ENCODE results near the gene CELF4.

The CELF4 gene

DNA sequence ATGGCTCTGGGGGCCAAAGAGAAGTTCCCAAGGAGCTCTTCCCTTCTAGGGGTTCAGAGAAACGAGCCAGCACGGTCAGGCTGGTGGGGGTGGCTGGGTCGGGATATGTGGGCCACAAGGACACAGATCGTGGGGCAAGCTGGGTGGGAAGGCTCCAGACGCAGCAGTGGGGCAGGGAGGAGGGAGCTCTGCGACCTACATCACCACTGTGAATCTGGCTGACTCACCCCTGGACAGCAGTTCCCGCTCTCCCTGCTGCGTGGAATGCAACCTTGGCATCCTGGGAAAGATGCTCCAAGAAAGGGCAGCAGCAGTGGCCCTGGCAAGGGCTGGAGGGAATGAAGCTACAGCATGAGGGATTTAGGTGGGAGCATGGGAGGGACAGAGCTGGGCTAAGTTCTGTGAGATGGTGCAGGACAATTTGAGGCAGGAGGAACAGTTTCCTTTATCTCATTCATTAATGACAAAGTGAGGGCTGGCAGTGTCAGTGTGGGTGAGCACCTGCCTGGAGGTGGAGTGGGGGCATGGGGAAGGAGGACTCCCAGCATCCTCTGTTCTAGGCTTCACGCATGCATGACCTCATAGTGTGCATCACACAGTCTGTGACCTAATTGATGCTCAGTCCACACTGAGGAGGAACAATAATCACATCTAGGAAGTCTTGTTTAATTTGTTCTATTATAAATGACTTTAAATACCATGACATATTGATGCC lies 25.0 kb downstream of the CELF4 start:
- H3K27me3 ChIP-seq (ENCODE audit: insufficient read depth, low read length, poor library complexity), result peaks cover 27% of the 10 kb centered on the region
- DNase-seq, result no peak
- H2AFZ ChIP-seq (ENCODE audit: low read depth, low read length), result no peak overlapping the region
- no peak overlapping the region for H3K9ac ChIP-seq (ENCODE audit: low read depth, low read length)
- TF ChIP-seq, protein P1, sequence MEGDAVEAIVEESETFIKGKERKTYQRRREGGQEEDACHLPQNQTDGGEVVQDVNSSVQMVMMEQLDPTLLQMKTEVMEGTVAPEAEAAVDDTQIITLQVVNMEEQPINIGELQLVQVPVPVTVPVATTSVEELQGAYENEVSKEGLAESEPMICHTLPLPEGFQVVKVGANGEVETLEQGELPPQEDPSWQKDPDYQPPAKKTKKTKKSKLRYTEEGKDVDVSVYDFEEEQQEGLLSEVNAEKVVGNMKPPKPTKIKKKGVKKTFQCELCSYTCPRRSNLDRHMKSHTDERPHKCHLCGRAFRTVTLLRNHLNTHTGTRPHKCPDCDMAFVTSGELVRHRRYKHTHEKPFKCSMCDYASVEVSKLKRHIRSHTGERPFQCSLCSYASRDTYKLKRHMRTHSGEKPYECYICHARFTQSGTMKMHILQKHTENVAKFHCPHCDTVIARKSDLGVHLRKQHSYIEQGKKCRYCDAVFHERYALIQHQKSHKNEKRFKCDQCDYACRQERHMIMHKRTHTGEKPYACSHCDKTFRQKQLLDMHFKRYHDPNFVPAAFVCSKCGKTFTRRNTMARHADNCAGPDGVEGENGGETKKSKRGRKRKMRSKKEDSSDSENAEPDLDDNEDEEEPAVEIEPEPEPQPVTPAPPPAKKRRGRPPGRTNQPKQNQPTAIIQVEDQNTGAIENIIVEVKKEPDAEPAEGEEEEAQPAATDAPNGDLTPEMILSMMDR (IDR thresholded peaks at IDR 0.05; ENCODE audit: borderline replicate concordance, extremely low read depth, low read length, poor library complexity, severe bottlenecking), result no peak
- no peak for TF ChIP-seq EZH2 (IDR thresholded peaks at IDR 0.05; ENCODE audit: borderline replicate concordance, low read depth, low read length, severe bottlenecking)
- H4K20me1 ChIP-seq (ENCODE audit: insufficient read depth, low read length), result no peaks in the 10 kb centered on the region
- no peaks in the 10 kb centered on the region for H3K79me2 ChIP-seq (ENCODE audit: insufficient read depth, low read length)
- H3K36me3 ChIP-seq (ENCODE audit: insufficient read depth, low read length), result no peaks in the 10 kb centered on the region
- H3K27ac ChIP-seq (ENCODE audit: low read length), result no peak overlapping the region
- H3K9me3 ChIP-seq (ENCODE audit: insufficient read depth, low read length, severe bottlenecking), result no peaks in the 10 kb centered on the region
- ATAC-seq (ENCODE audit: insufficient read depth, low read depth), result no peak
- H3K4me1 ChIP-seq (ENCODE audit: insufficient read depth, low read length), result no peaks in the 10 kb centered on the region
- no peak overlapping the region for H3K4me2 ChIP-seq (ENCODE audit: insufficient read depth, low read length)
- no peak overlapping the region for H3K4me3 ChIP-seq (ENCODE audit: low read depth in 1 of 2, low read length in 2 of 2)

DNA sequence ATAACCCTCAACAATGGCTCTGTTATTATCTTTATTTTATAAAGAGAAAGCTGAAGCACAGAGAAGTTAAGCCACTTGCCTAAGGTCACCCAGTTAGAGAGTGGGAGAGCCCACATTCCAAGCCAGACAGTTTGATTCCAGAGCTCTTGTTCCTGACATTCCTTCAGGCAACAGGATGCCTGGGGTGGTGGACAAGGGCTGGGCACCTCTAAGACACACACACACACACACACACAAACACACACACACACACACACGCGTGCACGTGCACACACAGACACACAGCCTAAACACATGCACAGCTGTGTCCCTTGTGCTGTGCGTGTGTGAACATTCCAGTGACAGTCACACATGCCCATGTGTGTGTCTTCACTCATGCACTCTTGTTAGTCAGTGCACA lies 26.4 kb downstream of the CELF4 start:
- no peak overlapping the region for H3K4me2 ChIP-seq (ENCODE audit: insufficient read depth, low read length)
- ATAC-seq (ENCODE audit: insufficient read depth, low read depth) (no peak), DNase-seq (no peak)
- TF ChIP-seq, protein P1 (IDR thresholded peaks at IDR 0.05; ENCODE audit: borderline replicate concordance, extremely low read depth, low read length, poor library complexity, severe bottlenecking), result no peak
- TF ChIP-seq EZH2 (IDR thresholded peaks at IDR 0.05; ENCODE audit: borderline replicate concordance, low read depth, low read length, severe bottlenecking), result no peak
- no peaks in the 10 kb centered on the region for H3K9me3 ChIP-seq (ENCODE audit: insufficient read depth, low read length, severe bottlenecking)
- H3K4me1 ChIP-seq (ENCODE audit: insufficient read depth, low read length), result no peaks in the 10 kb centered on the region
- H3K27ac ChIP-seq (ENCODE audit: low read length), result no peak overlapping the region
- H2AFZ ChIP-seq (ENCODE audit: low read depth, low read length), result no peak overlapping the region
- H3K27me3 ChIP-seq (ENCODE audit: insufficient read depth, low read length, poor library complexity), result peaks cover 24% of the 10 kb centered on the region
- H3K9ac ChIP-seq (ENCODE audit: low read depth, low read length), result no peak overlapping the region
- H3K36me3 ChIP-seq (ENCODE audit: insufficient read depth, low read length), result no peaks in the 10 kb centered on the region
- no peaks in the 10 kb centered on the region for H4K20me1 ChIP-seq (ENCODE audit: insufficient read depth, low read length)
- H3K4me3 ChIP-seq (ENCODE audit: low read depth in 1 of 2, low read length in 2 of 2), result no peak overlapping the region
- H3K79me2 ChIP-seq (ENCODE audit: insufficient read depth, low read length), result no peaks in the 10 kb centered on the region

DNA sequence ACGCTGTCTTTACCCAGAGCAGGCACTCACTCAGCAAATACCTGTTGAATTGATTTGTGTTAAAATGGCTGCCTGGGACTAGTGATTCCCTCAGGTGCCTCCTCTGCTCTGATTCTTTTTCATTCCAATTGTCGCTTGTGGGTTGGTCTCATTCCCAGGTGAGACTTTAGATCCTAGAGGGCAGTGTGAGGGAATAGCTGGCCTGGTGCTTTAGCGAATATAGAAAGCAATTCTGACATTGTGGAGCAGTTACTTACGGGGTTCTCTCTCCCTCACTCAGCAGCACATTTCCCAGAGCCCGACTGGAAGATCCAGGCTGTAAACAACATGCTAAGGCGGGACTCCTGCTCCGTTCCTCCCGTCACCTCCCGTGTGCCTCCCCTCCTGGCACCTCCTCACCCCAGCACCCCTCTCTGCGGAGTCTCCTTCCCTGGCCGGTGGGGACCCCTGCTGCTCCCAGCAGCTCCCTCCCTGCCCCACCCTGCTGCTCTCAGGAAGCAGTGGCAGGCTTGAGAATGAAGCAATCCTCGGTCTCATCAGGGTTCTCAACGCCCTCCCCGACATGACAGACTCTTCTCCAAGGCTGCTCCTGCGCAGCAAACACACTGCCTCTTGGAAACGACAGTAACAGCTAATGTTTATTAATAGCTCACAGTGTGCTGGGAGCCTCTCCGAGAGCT lies 26.9 kb downstream of the CELF4 start:
- H3K4me2 ChIP-seq (ENCODE audit: insufficient read depth, low read length), result no peak overlapping the region
- no peak overlapping the region for H2AFZ ChIP-seq (ENCODE audit: low read depth, low read length)
- no peak overlapping the region for H3K9ac ChIP-seq (ENCODE audit: low read depth, low read length)
- ATAC-seq (ENCODE audit: insufficient read depth, low read depth) (no peak), DNase-seq (no peak)
- no peaks in the 10 kb centered on the region for H3K9me3 ChIP-seq (ENCODE audit: insufficient read depth, low read length, severe bottlenecking)
- no peak overlapping the region for H3K27ac ChIP-seq (ENCODE audit: low read length)
- H3K4me1 ChIP-seq (ENCODE audit: insufficient read depth, low read length), result no peaks in the 10 kb centered on the region
- no peaks in the 10 kb centered on the region for H4K20me1 ChIP-seq (ENCODE audit: insufficient read depth, low read length)
- no peak for TF ChIP-seq EZH2 (IDR thresholded peaks at IDR 0.05; ENCODE audit: borderline replicate concordance, low read depth, low read length, severe bottlenecking)
- TF ChIP-seq, protein P1 (IDR thresholded peaks at IDR 0.05; ENCODE audit: borderline replicate concordance, extremely low read depth, low read length, poor library complexity, severe bottlenecking), result no peak
- H3K36me3 ChIP-seq (ENCODE audit: insufficient read depth, low read length), result no peaks in the 10 kb centered on the region
- H3K79me2 ChIP-seq (ENCODE audit: insufficient read depth, low read length), result no peaks in the 10 kb centered on the region
- H3K27me3 ChIP-seq (ENCODE audit: insufficient read depth, low read length, poor library complexity), result peaks cover 20% of the 10 kb centered on the region
- no peak overlapping the region for H3K4me3 ChIP-seq (ENCODE audit: low read depth in 1 of 2, low read length in 2 of 2)

Data from DND-41 (cell line).